IPS-18a (cell line): ENCODE results near the gene C2orf42.
"Not testable (repeated sequence)": the region's sequence is repeated elsewhere in the genome, so short reads cannot be mapped to it uniquely, and the experiment has no call there.

Source experiments
- H3K27ac ChIP-seq: one replicate; pipeline ENCODE4 v1.5.1; 2013; ENCODE audit warnings: low read length
- H3K27me3 ChIP-seq: one replicate; pipeline ENCODE4 v1.6.1; 2013; ENCODE audit warnings: mild to moderate bottlenecking, low read length; ENCODE audit not compliant: control insufficient read depth, insufficient read depth
- H3K36me3 ChIP-seq: one replicate; pipeline ENCODE4 v1.6.1; 2013; ENCODE audit warnings: low read depth, low read length; ENCODE audit not compliant: control insufficient read depth
- H3K4me1 ChIP-seq: one replicate; pipeline ENCODE4 v1.6.1; 2013; ENCODE audit warnings: low read depth, low read length; ENCODE audit not compliant: control insufficient read depth
- H3K4me3 ChIP-seq: one replicate; pipeline ENCODE4 v1.5.1; 2013; ENCODE audit warnings: low read length
- H3K9ac ChIP-seq: one replicate; pipeline ENCODE4 v1.6.1; 2013; ENCODE audit warnings: mild to moderate bottlenecking, low read length, moderate library complexity
- H3K9me3 ChIP-seq: one replicate; pipeline ENCODE4 v1.6.1; 2013; ENCODE audit warnings: low read depth, low read length; ENCODE audit not compliant: control insufficient read depth

The C2orf42 gene

GRCh38 chr2:70190418-70191243, at the start of gene C2orf42:
Gene C2orf42 (minus strand): TSS chr2:70191019. CDS start chr2:70181985, 9,034 bp downstream.
- Histone ChIP-seq H3K27me3 (no peaks in the 10 kb centered on the region), H3K36me3 (no peaks in the 10 kb centered on the region), H3K27ac (peak within 1 kb of the TSS; percentile 54), H3K4me3 (peak within 1 kb of the TSS; percentile 86), H3K4me1 (peaks cover 6% of the 10 kb centered on the region), H3K9me3 (no peaks in the 10 kb centered on the region), H3K9ac (peak within 1 kb of the TSS; percentile 44)

DNA sequence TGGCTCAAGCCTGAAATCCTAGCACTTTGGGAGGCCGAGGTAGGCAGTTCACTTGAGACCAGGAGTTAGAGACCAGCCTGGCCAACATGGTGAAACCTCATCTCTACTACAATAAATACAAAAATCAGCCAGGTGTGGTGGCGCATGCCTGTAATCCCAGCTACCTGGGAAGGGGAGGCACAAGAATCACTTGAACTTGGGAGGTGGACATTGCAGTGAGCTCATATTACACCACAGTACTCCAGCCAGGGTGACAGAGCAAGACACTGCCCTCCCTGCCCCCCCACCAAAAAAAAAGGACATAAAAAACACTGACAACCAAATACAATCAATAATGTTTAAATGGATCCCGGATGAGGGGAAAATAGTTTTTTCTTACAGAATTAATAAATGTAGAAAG, 49.8 kb upstream of the C2orf42 start:
- H3K9ac ChIP-seq: no peak overlapping the region
- no peaks in the 10 kb centered on the region for H3K27me3 ChIP-seq
- no peaks in the 10 kb centered on the region for H3K9me3 ChIP-seq
- H3K4me3 ChIP-seq: no peak overlapping the region
- H3K4me1 ChIP-seq: peaks cover 12% of the 10 kb centered on the region
- no peak overlapping the region for H3K27ac ChIP-seq
- peaks cover 30% of the 10 kb centered on the region for H3K36me3 ChIP-seq

GRCh38 chr2:70233926-70234325, 43.1 kb upstream of the C2orf42 start:
- Histone ChIP-seq H3K9me3 (no peaks in the 10 kb centered on the region), H3K36me3 (peaks cover 62% of the 10 kb centered on the region), H3K27ac (no peak overlapping the region), H3K9ac (no peak overlapping the region), H3K4me3 (no peak overlapping the region), H3K27me3 (no peaks in the 10 kb centered on the region), H3K4me1 (no peaks in the 10 kb centered on the region)

- Histone ChIP-seq H3K36me3 (peaks cover 91% of the 10 kb centered on the region), H3K4me3 (no peak overlapping the region), H3K9me3 (no peaks in the 10 kb centered on the region), H3K27me3 (no peaks in the 10 kb centered on the region), H3K4me1 (no peaks in the 10 kb centered on the region), H3K27ac (no peak overlapping the region), H3K9ac (no peak overlapping the region)
Observed at GRCh38 chr2:70226781-70227180, 36.0 kb upstream of the C2orf42 start.

GRCh38 chr2:70223305-70223704, 32.5 kb upstream of the C2orf42 start:
- not testable (repeated sequence) for H3K4me1 ChIP-seq, H3K9me3 ChIP-seq, H3K27me3 ChIP-seq, H3K27ac ChIP-seq, H3K9ac ChIP-seq, H3K4me3 ChIP-seq
- peaks cover 93% of the 10 kb centered on the region for H3K36me3 ChIP-seq

GRCh38 chr2:70214953-70215549, 24.2 kb upstream of the C2orf42 start:
- Histone ChIP-seq H3K27me3 (no peaks in the 10 kb centered on the region), H3K36me3 (peaks cover 92% of the 10 kb centered on the region), H3K4me1 (no peaks in the 10 kb centered on the region), H3K9ac (no peak overlapping the region), H3K4me3 (no peak overlapping the region), H3K27ac (no peak overlapping the region), H3K9me3 (no peaks in the 10 kb centered on the region)

- no peak overlapping the region for H3K9ac ChIP-seq
- H3K36me3 ChIP-seq: peaks cover 92% of the 10 kb centered on the region
- no peak overlapping the region for H3K4me3 ChIP-seq
- no peak overlapping the region for H3K27ac ChIP-seq
- no peaks in the 10 kb centered on the region for H3K4me1 ChIP-seq
- no peaks in the 10 kb centered on the region for H3K27me3 ChIP-seq
- no peaks in the 10 kb centered on the region for H3K9me3 ChIP-seq
Observed at GRCh38 chr2:70214365-70214764, 23.5 kb upstream of the C2orf42 start.

- Histone ChIP-seq H3K27ac (no peak overlapping the region), H3K9ac (no peak overlapping the region), H3K36me3 (peaks cover 75% of the 10 kb centered on the region), H3K9me3 (no peaks in the 10 kb centered on the region), H3K27me3 (no peaks in the 10 kb centered on the region), H3K4me1 (no peaks in the 10 kb centered on the region), H3K4me3 (no peak overlapping the region)
Observed at GRCh38 chr2:70212298-70212932, 21.6 kb upstream of the C2orf42 start.

- Histone ChIP-seq H3K27me3 (no peaks in the 10 kb centered on the region), H3K4me3 (no peak overlapping the region), H3K27ac (no peak overlapping the region), H3K9me3 (no peaks in the 10 kb centered on the region), H3K36me3 (peaks cover 70% of the 10 kb centered on the region), H3K9ac (no peak overlapping the region), H3K4me1 (no peaks in the 10 kb centered on the region)
Observed at GRCh38 chr2:70211595-70211994, 20.8 kb upstream of the C2orf42 start.

- Histone ChIP-seq H3K9me3 (no peaks in the 10 kb centered on the region), H3K27ac (no peak overlapping the region), H3K4me3 (no peak overlapping the region), H3K27me3 (no peaks in the 10 kb centered on the region), H3K36me3 (peaks cover 2% of the 10 kb centered on the region), H3K9ac (no peak overlapping the region), H3K4me1 (no peaks in the 10 kb centered on the region)
Observed at GRCh38 chr2:70204452-70204851, 13.6 kb upstream of the C2orf42 start.

DNA sequence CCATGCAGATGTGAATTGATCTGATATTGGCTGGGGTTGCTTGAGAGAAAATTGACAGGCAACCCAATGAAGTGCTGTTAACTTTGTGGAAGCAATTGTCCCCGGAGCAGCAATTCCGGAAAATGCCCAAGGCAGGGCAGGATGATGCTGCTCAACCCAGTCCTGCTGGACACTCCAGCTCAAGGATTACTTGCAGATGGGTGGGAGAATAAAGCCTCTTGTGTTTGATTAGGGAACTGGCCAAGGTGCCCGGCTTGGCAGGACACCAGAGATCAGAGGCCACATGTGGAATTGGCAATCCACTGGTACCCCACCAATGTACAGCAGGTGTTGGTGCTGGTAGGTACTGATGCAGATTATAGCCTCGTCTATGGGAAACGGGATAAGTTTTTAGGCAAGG, 12.3 kb upstream of the C2orf42 start:
- Histone ChIP-seq H3K9ac (no peak overlapping the region), H3K36me3 (no peaks in the 10 kb centered on the region), H3K27me3 (no peaks in the 10 kb centered on the region), H3K4me3 (no peak overlapping the region), H3K9me3 (no peaks in the 10 kb centered on the region), H3K4me1 (no peaks in the 10 kb centered on the region), H3K27ac (no peak overlapping the region)
